HepG2 (cell line): ENCODE measurements around the gene LATS2. TPM values are rescaled to one million over a fixed set of nuclear protein-coding genes. Genes with fewer than 3 reads are reported as not detected.

Source experiments
- ATF7 ChIP-seq, 2 experiments: fragments of 450-650 bp in 1 of 2; sonication (generic) in 1 of 2; formaldehyde crosslinking in 1 of 2; IDR thresholded peaks; 2 replicates each; pipeline versions ENCODE4 v1.4.0 to v1.6.1; 2016 to 2020; ENCODE audit warnings: antibody characterized with exemption in 1 of 2, mild to moderate bottlenecking in 1 of 2, missing genetic modification reagents in 1 of 2
- CBX2 ChIP-seq, 2 experiments: fragments of 200-600 bp in 1 of 2; sonication (generic); formaldehyde crosslinking in 1 of 2; IDR thresholded peaks; 2 replicates each; pipeline versions ENCODE4 v1.7.0 to v1.8.1; 2018 to 2022; ENCODE audit warnings: low read depth in 2 of 2, low read length in 1 of 2, mild to moderate bottlenecking in 1 of 2, missing genetic modification reagents in 1 of 2
- CCAR2 ChIP-seq: fragments of 200-400 bp; formaldehyde crosslinking; optimal IDR thresholded peaks from 2 replicates; pipeline ENCODE3; 2018; ENCODE audit warnings: low read depth, mild to moderate bottlenecking, low read length, moderate library complexity
- DMTF1 ChIP-seq: sonication (generic); formaldehyde crosslinking; IDR thresholded peaks from 2 replicates; pipeline ENCODE4 v1.4.0; 2020; ENCODE audit warnings: mild to moderate bottlenecking, missing genetic modification reagents
- ETS1 ChIP-seq: sonication (generic); formaldehyde crosslinking; IDR thresholded peaks from 2 replicates; pipeline ENCODE4 v1.4.0; 2020; ENCODE audit warnings: missing genetic modification reagents
- ETV5 ChIP-seq: IDR thresholded peaks from 2 replicates; pipeline ENCODE4 v1.6.1; 2018; ENCODE audit warnings: missing biosample characterization, missing genetic modification reagents, inconsistent platforms, borderline replicate concordance
- FOSL2 ChIP-seq: sonication (generic); formaldehyde crosslinking; IDR thresholded peaks from 2 replicates; pipeline ENCODE4 v1.4.0; 2020; ENCODE audit warnings: missing genetic modification reagents
- LBX2 ChIP-seq: sonication (generic); formaldehyde crosslinking; IDR thresholded peaks from 2 replicates; pipeline ENCODE4 v1.5.0; 2020; ENCODE audit warnings: missing genetic modification reagents, mild to moderate bottlenecking, borderline replicate concordance
- NCOR1 ChIP-seq: fragments of 200-600 bp; sonication (generic); IDR thresholded peaks from 2 replicates; pipeline ENCODE4 v1.7.0; 2017; ENCODE audit warnings: antibody characterized with exemption, low read length, borderline replicate concordance
- NFKBIZ ChIP-seq: IDR thresholded peaks from 2 replicates; pipeline ENCODE4 v1.6.1; 2018; ENCODE audit warnings: missing genetic modification reagents, missing compliant biosample characterization
- NFYB ChIP-seq: sonication (generic); formaldehyde crosslinking; IDR thresholded peaks from 2 replicates; pipeline ENCODE4 v1.4.0; 2020; ENCODE audit warnings: missing genetic modification reagents
- NRL ChIP-seq: sonication (generic); formaldehyde crosslinking; IDR thresholded peaks from 2 replicates; pipeline ENCODE4 v1.5.0; 2020; ENCODE audit warnings: missing genetic modification reagents, mild to moderate bottlenecking, moderate library complexity, borderline replicate concordance
- PHB2 ChIP-seq: fragments of 450-650 bp; IDR thresholded peaks from 2 replicates; pipeline ENCODE4 v1.6.1; 2018; ENCODE audit not compliant: partially characterized antibody
- RFXAP ChIP-seq: sonication (generic); formaldehyde crosslinking; IDR thresholded peaks from 2 replicates; pipeline ENCODE4 v1.4.0; 2020; ENCODE audit warnings: missing genetic modification reagents, borderline replicate concordance
- RXRA ChIP-seq: sonication (generic); formaldehyde crosslinking; IDR thresholded peaks from 2 replicates; pipeline ENCODE4 v1.5.1; 2020; ENCODE audit warnings: missing genetic modification reagents
- SALL1 ChIP-seq: sonication (generic); formaldehyde crosslinking; IDR thresholded peaks from 2 replicates; pipeline ENCODE4 v1.8.0; 2022; ENCODE audit warnings: mild to moderate bottlenecking, missing genetic modification reagents
- SP1 ChIP-seq, 2 experiments: fragments of 450-650 bp in 1 of 2; sonication (generic) in 1 of 2; formaldehyde crosslinking in 1 of 2; IDR thresholded peaks; 2 replicates each; pipeline versions ENCODE4 v1.4.0 to v1.6.1; 2016 to 2020; ENCODE audit warnings: missing genetic modification reagents in 1 of 2
- ZBTB1 ChIP-seq: sonication (generic); formaldehyde crosslinking; IDR thresholded peaks from 2 replicates; pipeline ENCODE4 v1.4.0; 2020; ENCODE audit warnings: missing genetic modification reagents, borderline replicate concordance
- ZBTB43 ChIP-seq: sonication (generic); formaldehyde crosslinking; conservative IDR thresholded peaks from 2 replicates; pipeline ENCODE4 v1.4.0; 2020; ENCODE audit warnings: missing genetic modification reagents
- ZBTB7A ChIP-seq: sonication (generic); formaldehyde crosslinking; IDR thresholded peaks from 2 replicates; pipeline ENCODE4 v1.8.0; 2022; ENCODE audit warnings: mild to moderate bottlenecking, missing genetic modification reagents
- ZBTB7B ChIP-seq: sonication (generic); formaldehyde crosslinking; IDR thresholded peaks from 2 replicates; pipeline ENCODE4 v1.4.0; 2020; ENCODE audit warnings: missing genetic modification reagents
- ZFX ChIP-seq: sonication (generic); formaldehyde crosslinking; IDR thresholded peaks from 2 replicates; pipeline ENCODE4 v1.4.0; 2020; ENCODE audit warnings: mild to moderate bottlenecking, low read depth, missing genetic modification reagents, moderate library complexity
- ZFY ChIP-seq: sonication (generic); formaldehyde crosslinking; IDR thresholded peaks from 2 replicates; pipeline ENCODE4 v1.4.0; 2020; ENCODE audit warnings: missing genetic modification reagents
- ZMYM3 ChIP-seq: sonication (generic); formaldehyde crosslinking; IDR thresholded peaks from 2 replicates; pipeline ENCODE4 v1.5.1; 2020; ENCODE audit warnings: mild to moderate bottlenecking, missing genetic modification reagents
- ZNF253 ChIP-seq: sonication (generic); formaldehyde crosslinking; IDR thresholded peaks from 2 replicates; pipeline ENCODE4 v1.8.0; 2022; ENCODE audit warnings: mild to moderate bottlenecking, missing genetic modification reagents, borderline replicate concordance
- polyA plus RNA-seq, 8 experiments: library from polyadenylated mRNA; depleted of rRNA in 3 of 8; stranded (reverse) in 7 of 8; unstranded in 1 of 8; fragments of >200 nt; fragmentation: Illumina TruSeq in 4 of 8; extraction: Trizol in 4 of 8; gene quantifications; 2 replicates each; pipeline versions ENCODE4 v1.2.1 to v1.2.3, GENCODE V29; 2011 to 2016; ENCODE audit warnings: low read depth in 4 of 8, missing spikeins in 1 of 8, mixed read lengths in 1 of 8; ENCODE audit not compliant: insufficient read depth in 1 of 8
- total RNA-seq, 5 experiments: library from RNA; depleted of rRNA; stranded (reverse); fragments of >200 nt; fragmentation: Illumina TruSeq; extraction: Trizol; gene quantifications; 2 replicates each; pipeline ENCODE4 v1.2.3, GENCODE V29; 2016; ENCODE audit warnings: low read depth in 1 of 5

The LATS2 gene
- total and polyA plus RNA-seq, 2 of the 13 experiments (the other 11 are each of a cell fraction or from before 2014, with no cell fraction given), result 7.3 to 8.5 TPM

GRCh38 chr13:21101865-21102576 lies 40.6 kb upstream of the LATS2 start (continued):
- TF ChIP-seq ZNF253 (no peak), SP1 (IDR thresholded peaks at IDR 0.05) (no peak), SP1 (CRISPR knock-in tag; IDR thresholded peaks at IDR 0.05) (no peak), RFXAP (CRISPR knock-in tag) (no peak), ZBTB1 (CRISPR knock-in tag) (no peak), ZBTB7A (CRISPR knock-in tag) (no peak), SALL1 (CRISPR knock-in tag) (peak; percentile 11; the same call in 1 of the 2 replicates), ETS1 (CRISPR knock-in tag) (no peak), ZBTB7B (CRISPR knock-in tag) (0 out of 2 replicates have a peak, but pooled peaks have one; percentile 18), ATF7 (IDR thresholded peaks at IDR 0.05) (no peak), ATF7 (CRISPR knock-in tag; IDR thresholded peaks at IDR 0.05) (no peak), CCAR2 (no peak), DMTF1 (no peak), ZFX (CRISPR knock-in tag) (0 out of 2 replicates have a peak, but pooled peaks have one; percentile 34), PHB2 (no peak), NFKBIZ (CRISPR knock-in tag) (no peak), LBX2 (CRISPR knock-in tag) (no peak), ZFY (peak; percentile 56; the same call in 1 of the 2 replicates), NCOR1 (no peak), RXRA (CRISPR knock-in tag) (no peak), NRL (CRISPR knock-in tag) (0 out of 2 replicates have a peak, but pooled peaks have one; percentile 29), ZBTB43 (no peak), ETV5 (CRISPR knock-in tag) (peak; percentile 24; the same call in 1 of the 2 replicates), ZMYM3 (no peak), CBX2 (IDR thresholded peaks at IDR 0.05; ENCODE audit: low read depth, low read length) (no peak), CBX2 (CRISPR knock-in tag; IDR thresholded peaks at IDR 0.05; ENCODE audit: low read depth) (no peak), NFYB (CRISPR knock-in tag) (no peak), FOSL2 (no peak)
